ENCODE results near the gene AKIP1.

AKIP1 gene

GRCh38 chr11:8947230-8947943 is 36.4 kb downstream of the AKIP1 start:
- in situ Hi-C loops (cut with MboI; ENCODE audit: low pct_unique_long_range_greater_than_20kb, low sequenced_read_pairs): no loop called here
- no peak for DNase-seq

- in situ Hi-C loops (cut with MboI; ENCODE audit: low pct_unique_long_range_greater_than_20kb, low sequenced_read_pairs): no loop called here
- DNase-seq: peak; percentile 80
Measured at GRCh38 chr11:8948886-8949285, 37.9 kb downstream of the AKIP1 start.

GRCh38 chr11:8956860-8957259 is 45.9 kb downstream of the AKIP1 start:
- no peak for DNase-seq
- in situ Hi-C loops (cut with MboI; ENCODE audit: low pct_unique_long_range_greater_than_20kb, low sequenced_read_pairs): no loop called here

GRCh38 chr11:8959546-8960166 is 48.7 kb downstream of the AKIP1 start:
- in situ Hi-C loops (cut with MboI; ENCODE audit: low pct_unique_long_range_greater_than_20kb, low sequenced_read_pairs): no loop called here
- DNase-seq: peak; percentile 75

GRCh38 chr11:8961401-8961800 is 50.4 kb downstream of the AKIP1 start:
- in situ Hi-C loops (cut with MboI; ENCODE audit: low pct_unique_long_range_greater_than_20kb, low sequenced_read_pairs): no loop called here

GRCh38 chr11:8962841-8963240 is 51.9 kb downstream of the AKIP1 start:
- in situ Hi-C loops (cut with MboI; ENCODE audit: low pct_unique_long_range_greater_than_20kb, low sequenced_read_pairs): no loop called here
- DNase-seq: no peak

More at GRCh38 chr11:8961401-8961800, 50.4 kb downstream of the AKIP1 start:
- no peak for DNase-seq

GRCh38 chr11:8963569-8964323 is 52.8 kb downstream of the AKIP1 start:
- peak; percentile 10 for DNase-seq
- in situ Hi-C loops (cut with MboI; ENCODE audit: low pct_unique_long_range_greater_than_20kb, low sequenced_read_pairs): no loop called here

GRCh38 chr11:8964324-8965320 is 53.6 kb downstream of the AKIP1 start, which contains the start of gene TMEM9B:
Gene TMEM9B, minus strand, starts transcription at chr11:8964442. Its CDS starts 129 bp downstream, at chr11:8964313.
- in situ Hi-C loops (cut with MboI; ENCODE audit: low pct_unique_long_range_greater_than_20kb, low sequenced_read_pairs): no loop called here
- peak; percentile 91 for DNase-seq

GRCh38 chr11:8967184-8967583 is 56.2 kb downstream of the AKIP1 start:
- in situ Hi-C loops (cut with MboI; ENCODE audit: low pct_unique_long_range_greater_than_20kb, low sequenced_read_pairs): no loop called here
- no peak for DNase-seq

Data from KBM-7 (cell line).